GM20431 (cell line): ENCODE data around the gene TSPAN17.

ENCODE experiments used
- in situ Hi-C: fragments of 300-500 bp; cut with MseI, MboI; formaldehyde crosslinking; loops from one replicate; pipeline ENCODE4 v1.15.0; 2020; ENCODE audit warnings: low sequenced_read_pairs; ENCODE audit not compliant: unreplicated experiment

Gene TSPAN17

GRCh38 chr5:176658007-176658599, 10.8 kb downstream of the TSPAN17 start:
- in situ Hi-C loops, result loop anchor here (25.0 kb wide), 2 partner anchors 279 to 454 kb away; no protein-coding TSS in a partner anchor

GRCh38 chr5:176658817-176659511, 11.7 kb downstream of the TSPAN17 start:
- in situ Hi-C loops, result loop anchor here (25.0 kb wide), 2 partner anchors 278 to 453 kb away; no protein-coding TSS in a partner anchor

- in situ Hi-C loops, result loop anchor here (25.0 kb wide), 2 partner anchors 278 to 453 kb away; no protein-coding TSS in a partner anchor
Measured at GRCh38 chr5:176659512-176659839, 12.2 kb downstream of the TSPAN17 start.

- in situ Hi-C loops, result loop anchor here (25.0 kb wide), 2 partner anchors 277 to 452 kb away; no protein-coding TSS in a partner anchor
Measured at GRCh38 chr5:176659860-176660461, 12.7 kb downstream of the TSPAN17 start.

GRCh38 chr5:176660530-176660859, 13.2 kb downstream of the TSPAN17 start:
- in situ Hi-C loops, result loop anchor here (25.0 kb wide), 2 partner anchors 277 to 452 kb away; no protein-coding TSS in a partner anchor

- in situ Hi-C loops, result loop anchor here (25.0 kb wide), 2 partner anchors 276 to 451 kb away; no protein-coding TSS in a partner anchor
Measured at GRCh38 chr5:176660860-176661641, 13.8 kb downstream of the TSPAN17 start.

- in situ Hi-C loops, result loop anchor here (25.0 kb wide), 2 partner anchors 276 to 451 kb away; no protein-coding TSS in a partner anchor
Measured at GRCh38 chr5:176661676-176662075, 14.4 kb downstream of the TSPAN17 start.

GRCh38 chr5:176662371-176663333, 15.4 kb downstream of the TSPAN17 start:
- in situ Hi-C loops, result loop anchor here (25.0 kb wide), 2 partner anchors 275 to 450 kb away; no protein-coding TSS in a partner anchor

GRCh38 chr5:176663566-176663965, 16.3 kb downstream of the TSPAN17 start:
- in situ Hi-C loops, result loop anchor here (25.0 kb wide), 2 partner anchors 274 to 449 kb away; no protein-coding TSS in a partner anchor

- in situ Hi-C loops, result loop anchor here (25.0 kb wide), 2 partner anchors 273 to 448 kb away; no protein-coding TSS in a partner anchor
Measured at GRCh38 chr5:176664479-176664878, 17.2 kb downstream of the TSPAN17 start.

GRCh38 chr5:176664886-176665285, 17.6 kb downstream of the TSPAN17 start:
- in situ Hi-C loops, result loop anchor here (25.0 kb wide), 2 partner anchors 272 to 447 kb away; no protein-coding TSS in a partner anchor

- in situ Hi-C loops, result loop anchor here (25.0 kb wide), 2 partner anchors 272 to 447 kb away; no protein-coding TSS in a partner anchor
Measured at GRCh38 chr5:176665517-176665916, 18.2 kb downstream of the TSPAN17 start.

GRCh38 chr5:176667637-176668036, 20.4 kb downstream of the TSPAN17 start:
- in situ Hi-C loops, result loop anchor here (25.0 kb wide), 2 partner anchors 270 to 445 kb away; no protein-coding TSS in a partner anchor

GRCh38 chr5:176670449-176670848, 23.2 kb downstream of the TSPAN17 start:
- in situ Hi-C loops, result loop anchor here (25.0 kb wide), 2 partner anchors 267 to 442 kb away; no protein-coding TSS in a partner anchor

- in situ Hi-C loops, result loop anchor here (25.0 kb wide), 2 partner anchors 266 to 441 kb away; no protein-coding TSS in a partner anchor
Measured at GRCh38 chr5:176671399-176671798, 24.1 kb downstream of the TSPAN17 start.

- in situ Hi-C loops, result loop anchor here (25.0 kb wide), 2 partner anchors 265 to 440 kb away; no protein-coding TSS in a partner anchor
Measured at GRCh38 chr5:176671890-176672747, 24.8 kb downstream of the TSPAN17 start.
